Raji (cell line): ENCODE results near the gene SLC9A4.

Experiments
- POLR2A ChIP-seq: IDR thresholded peaks from 2 replicates; pipeline ENCODE4 v1.6.1; 2011; ENCODE audit warnings: low read depth, low read length, control low read depth; ENCODE audit not compliant: insufficient read depth

The SLC9A4 gene

GRCh38 chr2:102473020-102473419 is at the start of gene SLC9A4:
SLC9A4 (plus strand) TSS chr2:102473226; CDS start chr2:102473760, 534 bp downstream.
- no peak for TF ChIP-seq POLR2A

GRCh38 chr2:102423368-102423767 is 49.7 kb upstream of the SLC9A4 start:
- TF ChIP-seq POLR2A = no peak

DNA sequence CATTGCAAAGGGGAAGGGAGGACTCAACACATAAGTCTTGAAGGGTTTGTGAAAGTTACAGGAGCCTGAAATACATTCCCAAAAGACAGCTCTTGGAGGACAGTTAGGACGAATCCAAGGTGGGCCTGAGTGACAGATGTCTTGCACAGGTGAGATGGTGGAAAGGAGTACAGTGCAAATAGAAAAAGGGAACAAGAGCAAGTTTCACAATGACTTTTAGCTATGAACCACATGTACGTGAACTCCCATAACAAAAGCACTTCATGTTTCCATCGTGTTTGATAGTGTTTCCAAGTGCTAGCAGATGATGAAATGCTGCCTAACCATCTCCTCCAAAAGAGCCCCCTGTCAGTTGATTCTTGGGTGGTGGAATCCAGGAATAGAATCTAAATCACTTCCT is 48.3 kb upstream of the SLC9A4 start:
- no peak for TF ChIP-seq POLR2A

- no peak for TF ChIP-seq POLR2A
These were observed 47.4 kb upstream of the SLC9A4 start for GRCh38 chr2:102425441-102426132.

GRCh38 chr2:102427249-102427648 is 45.8 kb upstream of the SLC9A4 start:
- no peak for TF ChIP-seq POLR2A

DNA sequence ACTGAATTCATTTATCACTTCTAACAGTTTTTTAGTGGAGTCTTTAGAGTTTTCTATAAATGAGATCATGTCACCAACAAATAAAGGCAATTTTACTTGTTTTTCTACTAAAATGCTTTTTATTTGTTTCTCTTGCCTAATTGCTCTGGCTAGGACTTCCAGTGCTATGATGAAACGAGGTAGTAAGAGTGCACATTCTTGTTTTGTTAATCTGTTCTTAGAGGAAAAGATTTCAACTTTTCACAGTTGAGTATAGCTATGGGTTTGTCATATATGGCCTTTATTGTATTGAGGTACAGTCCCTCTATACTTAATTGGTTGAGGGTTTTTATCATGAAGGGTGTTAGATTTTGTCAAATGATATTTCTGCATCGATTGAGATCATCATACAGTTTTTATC is 44.5 kb upstream of the SLC9A4 start:
- TF ChIP-seq POLR2A = no peak

GRCh38 chr2:102432386-102432785 is 40.6 kb upstream of the SLC9A4 start:
- no peak for TF ChIP-seq POLR2A

DNA sequence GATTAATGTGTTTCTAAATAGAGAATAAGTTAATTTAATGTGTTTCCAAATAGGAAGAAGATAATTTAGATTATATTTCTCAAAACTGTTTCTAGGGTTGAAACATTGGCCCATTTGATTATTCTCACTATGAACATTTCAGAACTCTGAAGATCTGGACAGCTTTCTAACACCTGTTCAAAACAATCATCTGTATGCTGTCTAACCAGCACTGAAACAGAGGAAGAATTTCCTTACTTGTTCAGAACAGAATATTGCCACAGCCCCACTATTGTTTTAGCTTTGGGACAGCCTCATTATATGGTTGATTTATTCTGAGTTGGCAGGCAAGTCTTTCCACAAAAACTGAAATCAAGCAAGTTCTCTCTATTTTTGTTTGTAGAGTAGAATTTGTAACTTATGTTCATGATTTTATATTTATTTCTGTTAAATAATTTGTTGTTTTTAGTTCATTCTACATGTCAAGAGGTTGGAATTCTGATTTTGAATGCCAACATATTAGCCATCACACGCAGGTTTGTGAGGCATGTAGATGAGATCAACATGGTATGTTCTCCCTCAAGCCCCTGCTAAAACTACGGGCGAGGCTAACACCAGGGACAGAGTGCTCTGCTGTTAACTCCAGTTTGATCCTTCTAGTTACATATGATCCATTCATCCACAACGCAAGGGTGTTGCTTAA is 38.9 kb upstream of the SLC9A4 start:
- TF ChIP-seq POLR2A = no peak

DNA sequence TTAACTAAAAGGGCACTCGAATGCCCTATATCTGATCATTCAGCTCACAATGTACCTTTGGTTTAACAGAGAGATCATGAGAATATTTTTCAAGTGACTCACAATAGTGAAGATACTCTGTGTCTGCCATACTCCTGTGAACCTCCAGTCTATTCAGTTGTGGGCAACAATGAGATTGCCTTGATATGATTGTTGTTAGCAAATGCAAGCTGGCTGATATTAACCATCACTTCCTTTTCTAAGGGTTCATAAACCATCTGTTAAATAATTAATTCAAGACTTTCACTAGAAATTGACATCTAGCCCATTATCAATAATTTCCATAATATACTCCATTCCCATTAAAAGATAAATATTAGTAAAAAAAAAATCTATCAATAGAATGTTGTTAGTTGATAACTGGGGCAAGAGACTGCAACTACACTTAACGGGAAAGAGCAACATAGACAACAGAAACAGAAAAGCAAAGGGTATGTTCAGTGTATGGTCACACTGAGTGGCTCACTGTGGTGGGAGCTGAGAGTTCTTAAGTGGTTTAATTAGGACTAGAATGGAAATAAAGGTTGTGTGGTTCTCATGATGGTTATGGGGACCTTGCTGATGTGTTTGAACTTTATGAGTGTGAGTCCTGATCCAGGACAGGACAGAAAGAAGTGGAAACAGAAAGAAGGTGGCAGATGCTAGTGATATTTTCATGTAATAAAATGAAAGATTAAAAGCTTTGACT is 38.2 kb upstream of the SLC9A4 start:
- TF ChIP-seq POLR2A = no peak

GRCh38 chr2:102435741-102436140 is 37.3 kb upstream of the SLC9A4 start:
- TF ChIP-seq POLR2A = no peak

GRCh38 chr2:102436323-102436722 is 36.7 kb upstream of the SLC9A4 start:
- no peak for TF ChIP-seq POLR2A

GRCh38 chr2:102437122-102437521 is 35.9 kb upstream of the SLC9A4 start:
- TF ChIP-seq POLR2A = no peak

DNA sequence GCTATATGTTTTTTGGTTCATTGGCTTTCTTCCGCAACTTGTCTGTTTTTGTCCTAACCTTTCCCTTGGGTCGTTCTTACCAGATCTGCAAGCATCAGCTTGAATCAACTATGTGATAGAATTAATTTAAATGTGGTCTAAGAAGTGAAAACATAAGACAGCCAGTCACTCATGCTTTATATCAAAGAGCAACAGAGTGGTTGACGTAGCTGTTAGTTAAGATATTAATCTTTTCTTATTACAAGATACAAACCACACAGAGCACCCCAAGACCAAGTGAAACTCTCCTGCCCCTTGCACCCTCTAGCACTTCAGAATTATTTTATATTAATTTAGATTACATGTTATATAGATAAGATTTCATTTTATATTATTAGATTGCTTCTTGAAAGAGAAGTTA is 34.9 kb upstream of the SLC9A4 start:
- no peak for TF ChIP-seq POLR2A

DNA sequence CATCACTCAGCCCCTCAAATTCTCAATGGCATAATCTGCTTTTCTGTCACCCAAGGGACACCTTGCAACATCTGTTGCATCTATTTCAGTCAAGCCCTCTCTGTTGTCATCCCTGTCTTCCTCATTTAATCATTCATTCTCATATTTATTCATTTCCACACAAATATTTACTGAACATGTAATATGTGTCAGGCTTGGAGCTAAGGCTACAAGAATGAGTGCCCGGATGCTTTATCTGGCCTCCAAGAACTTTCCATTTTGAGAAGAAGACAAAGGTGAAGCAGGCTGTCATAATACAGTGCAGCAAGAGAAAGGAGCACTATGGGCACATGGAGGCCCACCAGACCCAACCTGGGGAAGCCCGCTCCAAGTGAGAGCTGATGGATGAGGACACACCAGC is 34.4 kb upstream of the SLC9A4 start:
- TF ChIP-seq POLR2A = no peak

GRCh38 chr2:102439065-102439695 is 33.8 kb upstream of the SLC9A4 start:
- no peak for TF ChIP-seq POLR2A
